ENCODE data around the gene DCLK1. TPM values are rescaled to one million over a fixed set of nuclear protein-coding genes. Genes with fewer than 3 reads are reported as not detected.

The DCLK1 gene
- total RNA-seq, 4 donors from 2014 or later = 3.8 to 10.0 (median 8.2) TPM

GRCh38 chr13:35912841-35913240, 218.3 kb downstream of the DCLK1 start:
- H3K27me3 ChIP-seq = no peaks in the 10 kb centered on the region
- ATAC-seq (no peak), DNase-seq (no peak)
- no peaks in the 10 kb centered on the region for H3K4me1 ChIP-seq
- TF ChIP-seq POLR2A (IDR thresholded peaks at IDR 0.05) = no peak
- TF ChIP-seq, protein P1, sequence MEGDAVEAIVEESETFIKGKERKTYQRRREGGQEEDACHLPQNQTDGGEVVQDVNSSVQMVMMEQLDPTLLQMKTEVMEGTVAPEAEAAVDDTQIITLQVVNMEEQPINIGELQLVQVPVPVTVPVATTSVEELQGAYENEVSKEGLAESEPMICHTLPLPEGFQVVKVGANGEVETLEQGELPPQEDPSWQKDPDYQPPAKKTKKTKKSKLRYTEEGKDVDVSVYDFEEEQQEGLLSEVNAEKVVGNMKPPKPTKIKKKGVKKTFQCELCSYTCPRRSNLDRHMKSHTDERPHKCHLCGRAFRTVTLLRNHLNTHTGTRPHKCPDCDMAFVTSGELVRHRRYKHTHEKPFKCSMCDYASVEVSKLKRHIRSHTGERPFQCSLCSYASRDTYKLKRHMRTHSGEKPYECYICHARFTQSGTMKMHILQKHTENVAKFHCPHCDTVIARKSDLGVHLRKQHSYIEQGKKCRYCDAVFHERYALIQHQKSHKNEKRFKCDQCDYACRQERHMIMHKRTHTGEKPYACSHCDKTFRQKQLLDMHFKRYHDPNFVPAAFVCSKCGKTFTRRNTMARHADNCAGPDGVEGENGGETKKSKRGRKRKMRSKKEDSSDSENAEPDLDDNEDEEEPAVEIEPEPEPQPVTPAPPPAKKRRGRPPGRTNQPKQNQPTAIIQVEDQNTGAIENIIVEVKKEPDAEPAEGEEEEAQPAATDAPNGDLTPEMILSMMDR (IDR thresholded peaks at IDR 0.05 in 4 of 5, conservative IDR thresholded peaks at IDR 0.05 in 1 of 5) = no peak
- in situ Hi-C loops (cut with MboI; ENCODE audit: low sequenced_read_pairs in 4 of 4) (no loop called here), intact Hi-C loops (cut with DNase I; ENCODE audit: low total_unique reads) (no loop called here)
- no peak overlapping the region for H3K4me3 ChIP-seq
- H3K36me3 ChIP-seq = no peaks in the 10 kb centered on the region
- no peak overlapping the region for H3K27ac ChIP-seq
- no peaks in the 10 kb centered on the region for H3K9me3 ChIP-seq

DNA sequence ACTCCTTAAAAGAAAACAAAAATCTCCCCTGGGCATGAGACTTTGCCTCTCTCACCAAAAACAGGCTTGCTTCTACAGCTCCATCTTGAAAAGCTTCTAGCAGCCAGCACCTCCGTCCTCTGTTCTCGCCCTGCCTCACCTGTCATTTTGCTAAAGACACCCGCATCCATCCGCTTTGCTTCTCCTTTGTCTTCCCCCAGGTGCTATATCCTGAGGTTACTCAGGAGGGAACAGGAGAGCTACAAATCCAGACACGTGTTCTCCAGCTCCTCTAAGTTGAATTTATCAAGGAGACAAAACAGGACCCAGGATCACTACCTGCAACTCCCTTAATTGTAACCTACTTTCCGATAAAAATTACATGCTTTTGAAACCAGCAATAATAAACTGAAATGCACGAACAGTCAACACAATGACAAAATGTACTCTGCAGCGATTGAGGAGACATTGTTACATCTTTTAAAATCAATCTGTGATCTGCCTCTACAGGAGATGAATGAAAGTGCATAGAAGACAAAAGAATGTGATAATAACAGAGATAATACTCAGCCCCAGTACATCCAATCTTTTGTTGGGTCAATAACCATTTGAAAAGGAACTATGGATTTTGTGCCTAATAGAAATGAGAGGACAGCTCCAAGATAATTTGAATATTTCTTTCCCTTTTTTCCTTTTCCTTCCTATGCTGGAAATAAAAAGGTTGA, 221.2 kb downstream of the DCLK1 start:
- H3K9me3 ChIP-seq = no peaks in the 10 kb centered on the region
- in situ Hi-C loops (cut with MboI; ENCODE audit: low sequenced_read_pairs in 4 of 4) (no loop called here), intact Hi-C loops (cut with DNase I; ENCODE audit: low total_unique reads) (no loop called here)
- no peaks in the 10 kb centered on the region for H3K4me1 ChIP-seq
- H3K27ac ChIP-seq = no peak overlapping the region
- TF ChIP-seq, protein P1 (IDR thresholded peaks at IDR 0.05 in 4 of 5, conservative IDR thresholded peaks at IDR 0.05 in 1 of 5) = no peak
- TF ChIP-seq POLR2A (IDR thresholded peaks at IDR 0.05) = no peak
- no peak for DNase-seq
- H3K27me3 ChIP-seq = no peaks in the 10 kb centered on the region
- H3K4me3 ChIP-seq = no peak overlapping the region
- H3K36me3 ChIP-seq = no peaks in the 10 kb centered on the region
- ATAC-seq = no peak

- Histone ChIP-seq H3K27me3 (no peaks in the 10 kb centered on the region), H3K4me3 (no peak overlapping the region), H3K4me1 (no peaks in the 10 kb centered on the region), H3K27ac (no peak overlapping the region), H3K9me3 (no peaks in the 10 kb centered on the region), H3K36me3 (no peaks in the 10 kb centered on the region)
- TF ChIP-seq POLR2A (IDR thresholded peaks at IDR 0.05) = no peak
- TF ChIP-seq, protein P1 (IDR thresholded peaks at IDR 0.05 in 4 of 5, conservative IDR thresholded peaks at IDR 0.05 in 1 of 5) = no peak
- in situ Hi-C loops (cut with MboI; ENCODE audit: low sequenced_read_pairs in 4 of 4) = no loop called here
- ATAC-seq = no peak
- no peak for DNase-seq
- intact Hi-C loops (cut with DNase I; ENCODE audit: low total_unique reads) = no loop called here
Observed at GRCh38 chr13:35909091-35909490, 222.1 kb downstream of the DCLK1 start.

GRCh38 chr13:35908226-35908625, 223.0 kb downstream of the DCLK1 start:
- in situ Hi-C loops (cut with MboI; ENCODE audit: low sequenced_read_pairs in 4 of 4) = no loop called here
- Histone ChIP-seq H3K4me3 (no peak overlapping the region), H3K36me3 (no peaks in the 10 kb centered on the region), H3K9me3 (no peaks in the 10 kb centered on the region), H3K4me1 (no peaks in the 10 kb centered on the region), H3K27ac (no peak overlapping the region), H3K27me3 (no peaks in the 10 kb centered on the region)
- intact Hi-C loops (cut with DNase I; ENCODE audit: low total_unique reads) = no loop called here
- DNase-seq = no peak
- TF ChIP-seq POLR2A (IDR thresholded peaks at IDR 0.05) = no peak
- TF ChIP-seq, protein P1 (IDR thresholded peaks at IDR 0.05 in 4 of 5, conservative IDR thresholded peaks at IDR 0.05 in 1 of 5) = no peak
- ATAC-seq = no peak

GRCh38 chr13:35906636-35907035, 224.5 kb downstream of the DCLK1 start:
- intact Hi-C loops (cut with DNase I; ENCODE audit: low total_unique reads) (no loop called here), in situ Hi-C loops (cut with MboI; ENCODE audit: low sequenced_read_pairs in 4 of 4) (no loop called here)
- H3K4me3 ChIP-seq = no peak overlapping the region
- H3K27ac ChIP-seq = no peak overlapping the region
- TF ChIP-seq, protein P1 (IDR thresholded peaks at IDR 0.05 in 4 of 5, conservative IDR thresholded peaks at IDR 0.05 in 1 of 5) = no peak
- TF ChIP-seq POLR2A (IDR thresholded peaks at IDR 0.05) = no peak
- DNase-seq (no peak), ATAC-seq (no peak)
- no peaks in the 10 kb centered on the region for H3K4me1 ChIP-seq
- H3K36me3 ChIP-seq = no peaks in the 10 kb centered on the region
- no peaks in the 10 kb centered on the region for H3K9me3 ChIP-seq
- H3K27me3 ChIP-seq = no peaks in the 10 kb centered on the region

Measured in gastrocnemius medialis (tissue), 4 donors.